Fibroblast of pulmonary artery (primary cell): ENCODE measurements around the gene CADM1.

Experiments
- DNase-seq: peaks from one replicate; pipeline ENCODE4 v3.0.0-alpha.2; 2010; ENCODE audit warnings: low read depth
- H3K4me3 ChIP-seq: replicated peaks from 2 replicates; pipeline ENCODE4 v1.5.1; 2011; ENCODE audit warnings: low read depth, mild to moderate bottlenecking, control low read depth, low read length, moderate library complexity
- TF ChIP-seq, protein P1 (sequence below): IDR thresholded peaks from 2 replicates; pipeline ENCODE4 v1.5.1; 2011; ENCODE audit warnings: mild to moderate bottlenecking, control low read depth, low read length, inconsistent platforms; ENCODE audit errors: missing control alignments

CADM1 gene

DNA sequence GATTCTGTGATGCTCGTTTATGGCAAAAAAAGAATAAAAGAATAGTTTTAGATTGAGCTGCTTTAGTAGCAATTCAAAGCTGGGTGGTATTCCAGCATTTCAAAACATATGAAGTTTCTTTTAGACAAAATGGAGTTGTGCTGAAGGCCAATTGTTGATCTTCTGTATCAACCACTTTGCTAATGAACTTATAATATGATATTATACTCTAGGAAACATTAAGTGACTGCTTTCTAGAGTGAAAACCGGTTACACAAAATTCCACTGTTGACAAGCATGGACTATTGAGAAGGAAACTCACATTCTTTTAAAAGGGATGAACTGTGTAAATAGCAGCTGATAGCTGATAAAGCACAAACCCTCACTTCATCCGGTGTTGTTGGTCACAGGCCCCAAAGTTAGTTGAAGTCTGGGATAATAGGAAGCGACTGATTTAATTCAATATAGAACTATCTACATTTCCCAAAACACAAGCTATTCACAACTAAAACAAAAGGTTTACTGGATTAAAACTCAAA, 255.1 kb downstream of the CADM1 start:
- TF ChIP-seq, protein P1, sequence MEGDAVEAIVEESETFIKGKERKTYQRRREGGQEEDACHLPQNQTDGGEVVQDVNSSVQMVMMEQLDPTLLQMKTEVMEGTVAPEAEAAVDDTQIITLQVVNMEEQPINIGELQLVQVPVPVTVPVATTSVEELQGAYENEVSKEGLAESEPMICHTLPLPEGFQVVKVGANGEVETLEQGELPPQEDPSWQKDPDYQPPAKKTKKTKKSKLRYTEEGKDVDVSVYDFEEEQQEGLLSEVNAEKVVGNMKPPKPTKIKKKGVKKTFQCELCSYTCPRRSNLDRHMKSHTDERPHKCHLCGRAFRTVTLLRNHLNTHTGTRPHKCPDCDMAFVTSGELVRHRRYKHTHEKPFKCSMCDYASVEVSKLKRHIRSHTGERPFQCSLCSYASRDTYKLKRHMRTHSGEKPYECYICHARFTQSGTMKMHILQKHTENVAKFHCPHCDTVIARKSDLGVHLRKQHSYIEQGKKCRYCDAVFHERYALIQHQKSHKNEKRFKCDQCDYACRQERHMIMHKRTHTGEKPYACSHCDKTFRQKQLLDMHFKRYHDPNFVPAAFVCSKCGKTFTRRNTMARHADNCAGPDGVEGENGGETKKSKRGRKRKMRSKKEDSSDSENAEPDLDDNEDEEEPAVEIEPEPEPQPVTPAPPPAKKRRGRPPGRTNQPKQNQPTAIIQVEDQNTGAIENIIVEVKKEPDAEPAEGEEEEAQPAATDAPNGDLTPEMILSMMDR, result no peak
- H3K4me3 ChIP-seq, result no peak overlapping the region
- no peak for DNase-seq

DNA sequence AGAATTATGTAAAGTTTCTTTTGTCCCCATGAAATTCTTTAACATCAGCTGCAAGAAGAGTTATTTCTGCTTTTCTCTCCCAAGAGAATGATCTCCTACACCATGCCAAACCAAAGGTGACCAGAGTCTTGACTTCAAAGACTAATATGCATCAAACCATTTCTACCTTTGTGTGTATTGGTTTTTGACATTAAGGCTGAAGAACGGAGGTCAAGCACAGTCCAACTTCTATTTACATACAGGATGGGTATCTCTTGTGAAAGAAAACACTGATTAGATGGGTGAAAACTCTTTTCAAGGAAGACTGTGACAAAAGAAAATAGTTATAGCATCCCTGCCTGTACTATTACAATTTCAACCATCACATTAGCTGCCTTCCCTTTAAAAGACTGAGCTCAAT, 256.3 kb downstream of the CADM1 start:
- DNase-seq, result no peak
- TF ChIP-seq, protein P1, result no peak
- no peak overlapping the region for H3K4me3 ChIP-seq

DNA sequence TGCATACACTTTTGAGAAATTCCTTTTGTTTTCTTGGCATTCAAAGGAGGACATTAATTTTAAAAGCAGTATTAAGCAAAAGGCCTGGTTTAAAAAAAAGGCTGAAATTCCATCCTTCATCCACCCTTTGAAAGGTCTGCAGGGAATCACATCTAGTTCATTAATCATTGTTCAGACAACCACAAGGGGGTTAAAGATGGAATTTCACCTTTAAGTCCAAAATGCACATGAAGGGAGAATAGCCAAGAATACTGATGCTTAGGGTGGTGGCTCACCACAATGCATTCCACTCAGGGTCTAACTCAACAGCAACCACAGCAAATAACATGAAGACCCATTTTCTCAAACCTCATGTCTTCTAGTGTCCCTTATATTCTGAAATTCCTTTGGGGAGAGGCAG, 256.9 kb downstream of the CADM1 start:
- no peak for DNase-seq
- TF ChIP-seq, protein P1, result no peak
- H3K4me3 ChIP-seq, result no peak overlapping the region

DNA sequence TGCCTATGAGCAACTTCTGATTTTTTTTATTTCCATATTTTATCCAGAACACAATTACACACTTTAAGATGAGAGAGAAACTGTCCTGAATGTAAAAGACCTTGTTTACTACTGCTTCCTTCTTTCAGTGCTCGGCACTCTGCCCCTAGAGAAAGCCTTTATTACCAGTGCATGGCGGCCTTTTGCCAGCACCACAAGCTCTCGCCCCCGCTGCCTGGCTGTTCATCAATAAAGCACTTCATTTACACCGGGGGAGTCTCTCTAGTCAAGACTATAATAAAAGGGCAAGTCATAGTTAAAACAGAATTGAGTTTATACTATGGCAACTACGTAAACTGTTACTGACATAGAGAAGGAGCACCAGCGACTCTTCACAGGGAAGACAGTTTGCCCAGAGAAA, 259.5 kb downstream of the CADM1 start:
- no peak for DNase-seq
- H3K4me3 ChIP-seq, result no peak overlapping the region
- TF ChIP-seq, protein P1, result no peak

DNA sequence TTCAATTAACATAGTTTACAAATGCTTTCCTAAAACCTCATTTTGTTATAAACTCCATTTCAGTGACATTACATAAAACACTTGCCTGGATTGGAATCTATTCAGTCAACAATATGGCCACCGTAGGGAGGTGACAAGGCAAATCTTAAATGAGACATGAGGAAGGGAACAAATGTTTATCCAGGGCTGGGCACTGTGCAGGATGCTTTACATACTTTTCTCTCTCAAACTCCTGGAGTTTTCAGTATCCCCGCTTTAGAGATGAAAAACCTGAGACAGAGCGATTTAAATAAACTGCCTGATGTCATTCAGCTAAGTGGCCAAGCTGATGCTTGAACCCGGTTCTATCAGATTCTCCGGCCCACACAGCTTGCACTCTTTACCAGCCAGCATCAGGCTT, 259.9 kb downstream of the CADM1 start:
- DNase-seq, result no peak
- no peak overlapping the region for H3K4me3 ChIP-seq
- TF ChIP-seq, protein P1, result no peak

DNA sequence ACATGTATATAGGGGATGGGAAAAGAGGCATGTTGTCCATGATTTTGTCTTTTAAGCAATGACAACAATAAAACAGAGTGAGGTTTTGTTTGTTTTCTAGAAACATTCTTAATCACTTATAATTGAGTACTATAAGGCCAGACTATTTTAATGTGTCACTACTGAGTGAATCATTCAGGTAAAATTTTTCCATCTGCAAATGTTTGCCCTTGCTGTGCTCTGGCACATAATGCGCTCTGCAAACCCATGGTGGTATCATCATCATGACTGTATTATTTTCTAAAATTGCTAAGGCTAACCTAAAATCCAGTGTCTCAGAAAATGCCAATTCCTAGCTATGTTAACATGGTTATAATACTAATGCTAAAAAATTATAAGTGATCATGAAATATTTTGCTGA, 261.2 kb downstream of the CADM1 start:
- TF ChIP-seq, protein P1, result no peak
- H3K4me3 ChIP-seq, result no peak overlapping the region
- no peak for DNase-seq

DNA sequence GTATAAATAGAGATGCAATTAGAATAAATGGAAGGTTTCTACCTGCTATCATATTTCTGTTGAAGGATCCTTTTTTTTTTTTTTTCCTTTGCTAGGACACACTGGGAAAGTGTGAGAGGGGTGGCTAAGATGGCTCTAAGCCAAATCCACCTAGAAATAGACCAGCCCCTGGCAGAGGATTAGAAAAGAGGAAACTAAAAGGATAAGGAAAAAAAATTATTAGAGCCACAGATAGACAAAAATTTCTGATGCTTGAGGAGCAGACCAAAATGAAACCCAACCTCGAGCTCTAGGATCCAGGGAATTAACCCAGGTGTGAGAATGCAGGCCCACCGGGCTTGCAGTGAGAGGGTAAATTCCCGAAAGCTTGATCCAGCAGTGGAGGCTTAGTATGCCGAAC, 262.3 kb downstream of the CADM1 start:
- TF ChIP-seq, protein P1, result no peak
- no peak overlapping the region for H3K4me3 ChIP-seq
- no peak for DNase-seq
